GM21423 (cell line): ENCODE measurements around the gene PTK6.

ENCODE experiments used
- ATAC-seq: cut with Tn5 transposase; IDR thresholded peaks from one replicate; pipeline ENCODE4 v1.9.1; 2021; ENCODE audit warnings: mild to moderate bottlenecking, moderate library complexity; ENCODE audit not compliant: unreplicated experiment

The PTK6 gene

DNA sequence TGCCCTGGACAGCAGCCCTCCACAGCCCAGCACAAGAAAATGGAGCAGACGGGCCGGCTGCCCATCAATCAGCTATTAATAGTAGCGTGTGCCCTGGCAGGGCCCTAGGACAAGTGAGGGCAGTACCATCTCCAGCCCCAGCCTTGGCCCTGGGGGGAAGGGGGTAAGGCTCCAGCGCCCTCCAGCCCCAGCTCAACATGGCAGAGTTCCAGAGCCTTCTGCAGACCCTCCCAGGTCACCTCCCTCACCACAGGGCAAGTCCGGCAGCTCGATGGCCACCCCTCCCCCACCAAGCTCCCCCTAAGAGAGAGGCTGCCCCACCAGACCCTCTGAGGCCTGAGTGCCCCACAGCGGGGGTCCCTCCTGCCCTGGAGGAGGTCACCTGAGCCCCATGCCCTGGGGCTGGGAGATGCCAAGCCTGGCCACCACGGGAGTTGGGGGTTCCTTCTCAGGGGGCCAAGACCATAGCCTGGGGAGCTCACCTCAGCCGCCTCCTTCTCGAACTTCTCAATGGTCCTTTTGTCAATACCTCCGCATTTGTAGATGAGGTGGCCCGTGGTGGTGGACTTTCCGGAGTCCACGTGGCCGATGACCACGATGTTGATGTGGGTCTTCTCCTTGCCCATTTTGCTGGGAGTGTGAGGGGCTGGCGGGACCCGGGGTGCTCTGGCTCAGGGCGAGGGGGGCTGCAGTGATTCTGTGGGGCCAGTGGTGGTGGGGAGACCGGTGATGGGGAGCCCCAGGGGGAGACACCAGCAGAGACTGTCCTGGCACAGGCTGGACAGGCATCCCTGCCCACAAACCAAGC is 39.8 kb downstream of the PTK6 start:
- no peak for ATAC-seq

DNA sequence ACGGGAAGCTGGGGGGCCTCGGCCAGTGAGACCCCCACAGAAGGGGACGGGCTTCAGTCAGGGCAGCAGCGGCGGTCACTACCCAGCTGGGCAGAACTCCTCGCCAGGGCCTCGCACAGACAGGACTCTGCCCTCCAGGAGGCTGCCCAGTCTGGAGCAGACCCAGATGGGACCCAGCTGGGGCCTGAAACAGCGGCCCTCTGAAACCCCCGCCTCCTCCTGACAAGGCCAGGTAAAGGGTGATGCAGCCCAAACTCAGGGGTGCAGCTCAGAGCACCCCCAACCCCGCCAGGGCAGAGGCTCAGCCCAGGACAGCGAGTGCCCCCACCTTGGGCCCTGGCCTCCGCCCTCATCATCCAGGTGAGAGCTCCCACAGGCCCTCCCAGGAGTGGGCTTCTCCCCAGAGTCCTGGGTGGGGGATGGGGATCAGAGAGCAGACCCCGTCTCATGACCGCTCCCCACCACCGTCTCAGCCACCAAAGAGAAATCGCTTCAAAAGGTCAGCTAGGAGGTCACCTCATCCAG is 40.5 kb downstream of the PTK6 start:
- no peak for ATAC-seq

DNA sequence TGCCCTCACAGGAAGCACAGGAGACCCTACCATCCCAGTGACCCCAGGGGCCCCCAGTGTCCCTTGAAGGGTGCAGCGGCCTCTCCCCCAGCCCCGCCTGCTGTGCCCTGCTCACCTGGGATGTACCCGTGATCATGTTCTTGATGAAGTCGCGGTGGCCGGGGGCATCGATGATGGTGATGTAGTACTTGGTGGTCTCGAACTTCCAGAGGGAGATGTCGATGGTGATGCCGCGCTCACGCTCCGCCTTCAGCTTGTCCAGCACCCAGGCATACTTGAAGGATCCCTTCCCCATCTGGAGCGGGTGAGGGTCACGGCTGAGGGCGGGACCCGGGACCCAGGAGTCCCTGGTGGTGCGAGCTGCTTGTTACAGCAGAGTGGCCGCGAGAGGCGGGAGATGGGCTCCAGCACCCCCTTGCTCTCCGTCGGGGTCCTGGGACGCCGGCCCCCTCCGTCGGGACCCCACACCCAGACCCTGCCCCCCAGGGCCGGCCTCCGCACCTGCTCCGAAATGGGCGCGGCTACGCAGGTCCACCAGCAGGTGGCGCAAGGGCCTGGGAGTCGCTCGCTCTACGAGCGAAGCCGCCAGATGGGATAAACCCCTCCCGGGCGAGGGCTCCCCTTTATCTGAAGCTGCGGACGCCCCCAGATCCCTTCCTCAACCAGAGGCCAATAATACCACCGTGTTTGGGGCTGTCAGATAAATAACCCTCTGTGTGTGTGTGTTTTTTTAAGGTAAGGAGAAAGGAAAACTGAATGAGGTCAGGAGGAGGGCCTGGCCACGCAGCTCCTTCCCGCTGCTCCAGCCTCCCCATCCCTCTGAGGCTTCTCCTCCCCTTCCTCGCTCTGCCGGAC is 41.2 kb downstream of the PTK6 start:
- no peak for ATAC-seq

DNA sequence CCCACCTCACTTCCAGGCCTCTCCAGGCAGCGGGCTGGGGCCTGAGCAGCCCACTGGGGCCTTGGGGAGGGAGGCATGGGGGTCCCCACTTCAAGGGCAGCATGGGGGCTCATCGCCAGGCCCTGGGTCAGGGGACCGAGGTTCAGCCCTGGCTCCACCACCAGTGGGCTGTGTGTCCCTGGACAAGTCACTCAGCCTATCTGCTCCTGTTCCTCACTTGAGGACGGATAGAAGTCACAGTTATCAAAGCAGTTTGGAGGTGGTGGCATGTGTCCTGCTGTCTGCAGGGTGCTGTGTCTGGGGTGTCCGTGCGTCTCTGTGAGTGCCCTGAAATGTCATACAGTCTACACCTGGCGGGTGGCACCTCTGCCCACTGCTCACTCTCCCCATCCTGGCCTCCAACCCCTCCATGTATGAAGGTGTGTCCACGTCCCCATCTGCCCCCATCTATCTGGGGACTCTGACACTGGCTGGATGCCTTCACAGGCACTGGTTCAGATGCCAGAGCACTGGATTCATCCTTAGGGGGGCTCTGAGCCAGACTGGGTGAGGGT is 41.9 kb downstream of the PTK6 start:
- no peak for ATAC-seq

DNA sequence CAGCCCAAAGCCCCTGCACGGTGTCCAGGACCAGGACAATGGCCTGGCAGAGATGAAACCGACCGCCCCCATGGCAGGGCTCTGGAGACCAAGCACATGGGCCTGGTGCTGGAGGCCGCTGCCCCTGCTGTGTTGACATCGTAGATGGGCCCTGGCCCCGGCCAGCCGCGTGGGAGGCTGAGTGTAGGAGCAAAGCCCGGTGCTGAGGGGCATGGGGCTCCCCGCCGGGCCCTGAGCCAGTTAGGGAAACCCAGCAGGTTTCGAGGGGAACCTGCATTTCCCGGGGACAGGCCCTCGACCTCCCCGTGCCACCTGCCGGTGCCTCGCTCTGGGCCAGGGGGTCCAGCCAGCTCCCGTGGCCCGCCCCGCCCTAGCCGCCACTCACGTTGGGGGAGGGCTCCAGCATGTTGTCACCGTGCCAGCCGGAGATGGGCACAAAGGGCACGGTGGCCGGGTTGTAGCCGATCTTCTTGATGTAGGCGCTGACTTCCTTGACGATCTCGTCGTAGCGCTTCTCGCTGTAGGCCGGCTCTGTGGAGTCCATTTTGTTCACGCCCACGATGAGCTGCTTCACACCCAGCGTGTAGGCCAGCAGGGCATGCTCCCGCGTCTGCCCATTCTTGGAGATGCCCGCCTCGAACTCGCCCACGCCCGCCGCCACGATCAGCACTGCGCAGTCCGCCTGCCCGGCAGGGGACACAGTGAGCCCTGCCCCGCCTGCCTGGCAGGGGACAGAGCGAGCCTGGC is 42.6 kb downstream of the PTK6 start:
- no peak for ATAC-seq

DNA sequence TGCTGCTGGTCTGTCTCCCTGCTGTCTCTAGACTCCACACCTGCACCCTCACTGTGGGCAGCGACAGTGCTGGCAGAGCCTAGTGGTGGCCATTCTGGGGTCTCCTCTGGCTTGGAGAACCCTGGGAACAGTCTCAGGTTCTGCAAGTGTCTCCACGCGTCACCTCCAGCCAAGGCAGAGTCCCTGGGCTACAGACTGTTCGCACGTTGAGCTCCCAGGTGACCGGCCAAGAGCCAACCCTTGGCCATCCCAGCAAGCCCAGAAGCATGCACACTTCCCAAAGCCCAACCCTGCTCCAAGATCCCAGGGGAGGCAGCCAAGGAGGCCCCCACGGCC is 43.1 kb downstream of the PTK6 start:
- no peak for ATAC-seq

DNA sequence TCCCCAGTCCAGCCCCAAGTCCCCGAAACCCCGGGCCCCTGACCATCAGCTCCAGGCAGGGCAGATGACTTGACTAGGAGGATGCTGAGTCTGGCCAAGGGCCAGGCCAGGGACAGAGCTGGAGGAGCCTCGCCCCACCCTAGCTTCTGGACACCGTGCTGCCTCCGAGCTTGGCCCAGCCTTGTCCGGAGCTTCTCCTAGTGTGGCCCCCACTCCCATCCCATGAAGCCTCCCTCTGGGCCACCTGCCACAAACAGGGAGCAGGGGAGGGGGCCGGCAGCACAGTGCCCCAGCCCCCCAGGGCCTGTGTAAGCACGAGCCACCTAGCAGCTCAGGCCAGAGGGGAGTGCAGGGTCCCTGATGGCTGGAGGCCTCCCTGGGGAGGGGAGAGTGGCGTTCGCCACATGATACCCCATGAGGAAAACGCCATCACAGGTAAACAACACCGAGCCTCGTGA is 43.6 kb downstream of the PTK6 start:
- ATAC-seq: no peak

DNA sequence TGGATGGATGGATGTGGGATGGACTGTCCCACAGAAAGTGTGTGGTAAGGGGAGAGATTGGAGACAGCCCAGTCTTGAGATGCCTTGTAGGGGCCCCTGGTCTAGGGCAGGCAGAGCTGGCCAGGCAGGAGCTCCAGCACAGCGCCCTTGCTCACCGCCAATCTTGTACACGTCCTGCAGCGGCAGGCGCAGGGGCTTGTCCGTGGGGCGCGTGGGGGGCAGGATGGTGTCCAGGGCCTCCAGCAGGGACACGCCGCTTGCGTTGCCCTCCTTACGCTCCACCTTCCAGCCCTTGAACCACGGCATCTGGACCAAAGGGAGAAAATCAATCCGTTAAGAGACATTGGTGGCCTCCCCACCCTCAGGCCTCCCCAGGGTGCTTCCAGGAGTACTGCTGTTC is 44.2 kb downstream of the PTK6 start:
- ATAC-seq: no peak

DNA sequence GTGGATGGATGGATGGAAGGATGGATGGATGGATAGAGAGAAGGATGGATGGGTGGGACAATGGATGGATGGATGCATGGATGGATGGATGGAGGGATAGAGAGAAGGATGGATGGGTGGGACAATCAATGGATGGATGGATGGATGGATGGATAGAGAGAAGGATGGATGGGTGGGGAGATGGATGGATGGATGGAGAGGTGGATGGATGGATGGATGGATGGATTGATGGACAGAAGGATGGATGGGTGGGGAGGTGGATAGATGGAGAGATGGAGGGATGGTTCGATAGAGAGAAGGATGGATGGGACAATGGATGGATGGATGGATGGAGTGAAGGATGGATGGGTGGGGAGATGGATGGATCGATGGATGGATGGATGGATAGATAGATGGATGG is 44.7 kb downstream of the PTK6 start:
- no peak for ATAC-seq

DNA sequence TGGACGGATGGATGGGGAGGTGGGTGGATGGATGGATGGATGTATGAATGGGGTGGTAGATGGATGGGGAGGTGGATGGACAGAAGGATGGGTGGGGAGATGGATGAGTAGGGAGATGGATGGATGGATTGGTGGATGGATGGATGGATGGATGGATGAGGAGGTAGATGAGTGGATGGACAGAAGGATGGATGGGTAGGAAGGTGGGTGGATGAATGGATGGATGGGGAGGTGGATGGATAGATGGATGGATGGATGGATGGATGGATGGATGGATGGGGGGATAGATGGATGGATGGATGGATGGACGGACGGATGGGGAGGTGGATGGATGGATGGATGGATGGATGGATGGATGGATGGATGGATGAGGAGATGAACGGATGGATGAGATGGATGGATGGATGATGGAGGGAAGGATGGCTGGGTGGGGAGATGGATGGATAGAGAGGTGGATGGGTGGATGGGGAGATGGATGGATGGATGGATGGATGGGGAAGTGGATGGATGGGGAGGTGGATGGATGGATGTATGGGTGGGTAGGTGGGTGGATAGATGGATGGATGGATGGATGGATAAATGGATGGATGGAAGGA is 45.4 kb downstream of the PTK6 start:
- no peak for ATAC-seq

DNA sequence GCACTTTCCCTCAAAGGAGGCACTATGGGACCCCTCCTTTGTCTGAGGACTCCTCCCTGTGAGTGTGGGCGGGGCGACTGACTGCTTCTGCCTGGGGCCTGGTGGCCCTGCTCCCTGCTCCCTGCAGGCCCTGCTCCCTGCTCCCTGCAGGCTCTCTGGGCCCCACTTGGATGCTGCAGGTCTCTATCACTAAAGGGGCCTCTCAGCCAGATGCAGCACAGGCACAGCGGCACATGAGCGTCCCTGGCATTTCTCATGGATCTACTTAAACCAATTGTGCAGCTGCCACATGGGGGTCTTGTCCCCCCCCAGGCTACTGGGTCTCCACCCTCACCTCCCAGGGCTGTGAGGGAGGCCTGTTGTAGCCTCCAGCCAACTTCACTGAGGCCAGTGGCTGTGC is 46.1 kb downstream of the PTK6 start:
- ATAC-seq: no peak

DNA sequence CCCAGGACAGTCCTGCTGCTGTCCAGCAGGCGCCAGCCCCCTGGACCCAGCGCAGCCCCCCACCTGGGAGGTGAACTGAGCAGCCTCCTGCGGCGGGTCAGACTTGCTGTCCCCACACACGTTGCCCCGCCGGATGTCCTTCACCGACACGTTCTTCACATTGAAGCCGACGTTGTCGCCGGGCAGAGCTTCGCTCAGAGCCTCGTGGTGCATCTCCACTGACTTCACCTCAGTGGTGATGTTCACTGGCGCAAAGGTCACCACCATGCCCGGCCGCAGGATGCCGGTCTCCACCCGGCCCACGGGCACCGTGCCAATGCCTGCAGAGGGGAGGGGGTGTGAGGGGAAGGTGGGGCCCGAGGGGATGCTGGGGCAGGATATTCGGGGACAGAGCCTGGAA is 46.8 kb downstream of the PTK6 start:
- ATAC-seq: no peak

DNA sequence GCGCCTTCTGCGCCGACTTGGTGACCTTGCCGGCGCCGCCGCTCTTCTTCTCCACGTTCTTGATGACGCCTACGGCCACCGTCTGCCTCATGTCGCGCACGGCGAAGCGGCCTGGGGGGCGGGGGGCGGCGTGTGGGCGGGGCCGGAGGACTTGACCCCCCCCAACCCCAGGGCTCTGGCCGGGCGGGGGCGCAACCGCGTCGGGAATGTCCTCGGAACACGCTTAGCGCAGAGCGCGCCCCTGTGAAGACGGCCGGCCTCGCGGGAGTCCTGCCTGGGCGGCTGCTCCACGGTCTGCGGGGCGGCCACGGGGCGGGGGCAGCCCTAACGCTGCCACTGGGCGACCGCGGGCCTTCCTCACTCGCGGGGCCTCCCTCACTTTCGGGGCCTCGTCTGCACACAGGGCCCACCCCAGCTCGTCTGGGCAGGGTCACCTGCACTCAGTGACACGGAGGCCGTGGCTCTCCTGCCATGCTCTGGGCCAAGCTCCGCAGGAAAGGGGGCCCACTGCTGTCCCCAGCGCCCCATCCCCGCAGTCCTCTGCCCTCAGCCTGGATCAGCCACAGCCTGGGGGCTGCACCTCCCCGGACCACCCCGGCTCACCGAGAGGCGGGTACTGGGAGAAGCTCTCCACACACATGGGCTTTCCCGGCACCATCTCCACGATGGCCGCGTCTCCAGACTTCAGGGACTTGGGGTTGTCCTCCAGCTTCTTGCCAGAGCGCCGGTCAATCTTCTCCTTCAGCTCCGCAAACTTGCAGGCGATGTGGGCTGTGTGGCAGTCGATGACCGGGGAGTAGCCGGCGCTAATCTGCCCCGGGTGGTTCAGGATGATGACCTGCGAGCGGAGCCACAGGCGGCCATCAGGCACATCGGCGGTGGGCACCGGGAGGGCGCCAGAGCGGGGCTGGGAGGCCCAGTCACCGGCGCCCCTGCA is 48.6 kb downstream of the PTK6 start:
- ATAC-seq: no peak

DNA sequence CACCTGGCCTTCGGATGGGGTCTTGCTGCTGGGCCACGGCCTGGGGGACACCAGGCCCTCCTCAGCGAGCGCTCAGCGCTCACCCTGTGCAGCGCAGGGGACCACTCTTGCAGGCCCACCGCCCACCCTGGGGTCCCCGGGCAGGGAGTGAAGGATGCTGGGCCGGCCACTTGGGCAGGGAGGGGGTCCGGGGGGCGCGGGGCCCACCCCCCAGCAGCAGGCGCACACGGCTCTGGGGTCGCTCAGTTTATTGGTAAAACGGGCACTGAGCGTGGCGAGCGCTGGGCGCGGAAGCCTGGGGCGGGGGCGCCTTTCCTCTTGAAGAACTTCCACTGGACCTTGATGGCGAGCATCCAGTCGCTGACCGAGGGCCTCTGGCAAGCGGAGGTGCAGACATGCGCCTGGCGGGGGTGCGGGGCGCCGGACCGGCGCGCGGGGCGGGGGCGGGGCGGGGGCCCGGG is 49.4 kb downstream of the PTK6 start:
- ATAC-seq: no peak

DNA sequence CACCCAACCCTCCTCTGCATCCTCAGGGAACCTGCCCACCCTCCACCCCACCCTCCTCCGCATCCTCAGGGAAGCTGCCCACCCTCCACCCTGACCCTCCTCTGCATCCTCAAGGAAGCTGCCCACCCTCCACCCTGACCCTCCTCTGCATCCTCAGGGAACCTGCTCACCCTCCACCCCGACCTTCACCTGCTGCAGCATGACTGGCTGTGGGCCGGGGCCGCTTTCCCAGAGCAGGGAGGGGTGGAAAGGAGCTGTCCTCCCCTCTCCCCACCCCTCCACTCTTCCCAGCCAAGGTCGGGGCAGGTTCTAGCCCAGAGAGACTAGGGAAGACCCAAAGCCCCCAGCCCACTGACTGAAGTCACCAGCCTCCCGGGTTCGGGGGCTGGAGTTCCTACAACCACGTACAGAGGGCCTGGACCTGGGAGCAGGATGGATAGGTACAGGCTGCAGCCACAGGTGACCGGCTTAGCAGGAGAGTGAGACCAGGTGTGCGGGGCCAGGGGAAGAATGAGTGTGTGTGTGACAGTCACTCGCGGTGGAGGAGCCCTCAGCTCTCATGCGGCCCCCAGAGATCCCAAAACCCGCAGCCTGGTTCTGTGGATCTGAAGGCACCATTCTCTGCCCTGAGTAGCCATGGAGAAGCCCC is 49.9 kb downstream of the PTK6 start:
- no peak for ATAC-seq

DNA sequence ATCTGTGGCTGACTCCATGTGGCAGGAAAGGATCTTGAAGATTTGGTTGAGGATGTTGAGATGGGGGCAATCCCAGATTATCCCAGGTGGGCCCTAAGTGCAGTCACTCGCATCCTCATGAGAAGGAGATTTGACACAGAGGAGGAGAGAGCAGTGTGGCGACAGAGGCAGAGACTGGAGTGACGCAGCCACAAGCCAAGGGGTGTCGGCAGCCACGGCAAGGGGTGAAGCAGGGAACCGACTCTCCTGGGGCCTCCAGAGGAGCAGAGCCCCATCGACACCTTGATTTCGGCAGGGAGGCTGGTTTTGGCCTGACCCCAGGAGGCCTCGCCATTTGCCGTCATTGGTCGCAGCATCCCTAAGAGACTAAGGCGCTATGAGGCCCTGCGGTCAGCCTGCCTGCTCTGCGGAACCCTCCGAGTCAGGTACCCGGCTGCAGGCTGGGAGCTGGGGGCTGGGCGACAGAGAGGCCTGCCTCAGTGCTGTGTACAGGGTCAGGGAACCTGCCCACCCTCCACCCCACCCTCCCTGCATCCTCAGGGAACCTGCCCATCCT is 50.8 kb downstream of the PTK6 start:
- ATAC-seq: no peak

DNA sequence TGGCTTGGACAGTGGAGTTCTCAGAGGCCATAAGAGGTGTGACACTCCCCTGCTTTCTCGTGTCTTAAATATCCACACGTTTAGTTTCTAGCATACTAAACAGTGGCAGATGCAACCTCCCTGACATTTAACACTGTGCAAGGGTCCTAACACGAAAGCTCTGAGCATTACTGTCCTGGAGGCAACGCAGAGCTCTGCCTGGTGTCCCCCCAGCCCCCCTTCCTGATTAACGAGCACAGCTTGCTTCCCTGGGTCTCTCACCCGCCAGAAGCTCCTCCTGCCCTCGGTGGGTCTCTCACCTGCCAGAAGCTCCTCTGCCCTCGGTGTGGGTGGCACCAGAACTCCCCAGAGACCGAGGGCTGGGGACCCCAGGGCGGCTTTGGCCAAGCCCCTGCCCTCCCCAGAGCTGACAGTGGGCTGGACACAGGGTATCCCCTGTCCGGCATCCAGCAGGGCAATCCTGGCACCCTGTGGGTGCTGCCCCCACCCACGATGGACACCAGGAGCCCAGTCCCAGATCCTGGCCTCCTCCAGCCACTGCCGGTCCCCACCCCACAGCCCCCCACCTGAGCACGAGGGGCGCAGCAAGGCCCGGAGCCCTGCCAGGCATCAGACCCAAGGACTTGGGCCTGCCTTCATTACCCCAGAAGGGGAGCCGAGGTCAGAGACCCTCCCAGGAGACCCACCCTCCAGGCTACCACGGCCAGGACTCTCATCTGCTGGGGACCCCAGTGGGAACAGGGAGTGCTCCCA is 52.3 kb downstream of the PTK6 start:
- ATAC-seq: no peak

DNA sequence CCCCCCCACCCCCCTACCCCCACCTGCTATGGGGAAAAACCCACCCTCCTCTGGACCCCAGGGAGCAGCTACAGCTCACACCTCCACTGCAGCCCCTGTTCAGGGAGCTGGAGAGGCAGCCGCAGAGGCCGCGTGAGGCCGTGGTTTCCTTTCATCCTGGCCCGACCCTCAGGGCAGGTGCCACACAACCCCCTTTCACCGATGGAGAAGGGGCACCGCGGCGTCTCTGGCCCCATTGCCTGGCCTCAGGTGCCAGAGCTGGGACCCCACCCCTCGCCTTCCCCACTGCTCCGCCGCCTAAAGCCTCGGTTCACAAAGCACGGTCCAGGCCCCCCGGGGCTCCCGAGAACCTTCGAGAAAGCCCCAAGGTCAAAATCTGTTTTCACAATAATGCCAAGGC is 52.9 kb downstream of the PTK6 start:
- no peak for ATAC-seq
